Ecto neural progenitor cell (in vitro differentiated cells): ENCODE results near the gene PHOSPHO1.
"Not testable (repeated sequence)": the region's sequence is repeated elsewhere in the genome, so short reads cannot be mapped to it uniquely, and the experiment has no call there.

Experiments
- DNase-seq: peaks from one replicate; pipeline ENCODE4 v3.0.0-alpha.2; 2018; ENCODE audit warnings: low spot score

The PHOSPHO1 gene

GRCh38 chr17:49230636-49231562, at the start of gene PHOSPHO1:
Gene PHOSPHO1 (minus strand): TSS chr17:49230787. CDS start chr17:49226691, 4,096 bp downstream.
- peak; percentile 98 for DNase-seq

- DNase-seq, result peak; percentile 30
Observed at GRCh38 chr17:49280061-49280460, 49.5 kb upstream of the PHOSPHO1 start.

- not testable (repeated sequence) for DNase-seq
Observed at GRCh38 chr17:49279263-49280015, 48.9 kb upstream of the PHOSPHO1 start.

- no peak for DNase-seq
Observed at GRCh38 chr17:49278076-49278475, 47.5 kb upstream of the PHOSPHO1 start.

- no peak for DNase-seq
Observed at GRCh38 chr17:49277638-49278037, 47.1 kb upstream of the PHOSPHO1 start.

GRCh38 chr17:49275981-49276380, 45.4 kb upstream of the PHOSPHO1 start:
- peak; percentile 11 for DNase-seq

GRCh38 chr17:49269356-49269755, 38.8 kb upstream of the PHOSPHO1 start:
- no peak for DNase-seq

GRCh38 chr17:49267912-49268311, 37.3 kb upstream of the PHOSPHO1 start:
- DNase-seq, result no peak

GRCh38 chr17:49266233-49266632, 35.6 kb upstream of the PHOSPHO1 start:
- DNase-seq, result no peak

GRCh38 chr17:49261540-49261939, 31.0 kb upstream of the PHOSPHO1 start:
- DNase-seq, result not testable (repeated sequence)

GRCh38 chr17:49260817-49261291, 30.3 kb upstream of the PHOSPHO1 start:
- DNase-seq, result no peak

GRCh38 chr17:49260011-49260816, 29.6 kb upstream of the PHOSPHO1 start:
- DNase-seq, result peak; percentile 84

- DNase-seq, result no peak
Observed at GRCh38 chr17:49259663-49260010, 29.1 kb upstream of the PHOSPHO1 start.

GRCh38 chr17:49258394-49258793, 27.8 kb upstream of the PHOSPHO1 start:
- no peak for DNase-seq

GRCh38 chr17:49255125-49255524, 24.5 kb upstream of the PHOSPHO1 start:
- DNase-seq, result no peak

- DNase-seq, result no peak
Observed at GRCh38 chr17:49254066-49254465, 23.5 kb upstream of the PHOSPHO1 start.

- DNase-seq, result no peak
Observed at GRCh38 chr17:49252148-49252695, 21.6 kb upstream of the PHOSPHO1 start.

GRCh38 chr17:49249890-49250522, 19.4 kb upstream of the PHOSPHO1 start:
- no peak for DNase-seq

- no peak for DNase-seq
Observed at GRCh38 chr17:49249292-49249794, 18.8 kb upstream of the PHOSPHO1 start.

- no peak for DNase-seq
Observed at GRCh38 chr17:49247944-49248343, 17.4 kb upstream of the PHOSPHO1 start.

GRCh38 chr17:49244839-49245238, 14.3 kb upstream of the PHOSPHO1 start:
- DNase-seq, result no peak
